ENCODE data around the gene CRTAP. TPM values are rescaled to one million over a fixed set of nuclear protein-coding genes. Genes with fewer than 3 reads are reported as not detected.
A peak's percentile ranks its signal among the peaks of the same experiment; 100 is the strongest.
"Not testable (repeated sequence)": the region's sequence is repeated elsewhere in the genome, so short reads cannot be mapped to it uniquely, and the experiment has no call there.

CRTAP gene
- total and polyA plus RNA-seq, 7 experiments from 2014 or later: 27.1 to 86.1 (median 46.4) TPM

DNA sequence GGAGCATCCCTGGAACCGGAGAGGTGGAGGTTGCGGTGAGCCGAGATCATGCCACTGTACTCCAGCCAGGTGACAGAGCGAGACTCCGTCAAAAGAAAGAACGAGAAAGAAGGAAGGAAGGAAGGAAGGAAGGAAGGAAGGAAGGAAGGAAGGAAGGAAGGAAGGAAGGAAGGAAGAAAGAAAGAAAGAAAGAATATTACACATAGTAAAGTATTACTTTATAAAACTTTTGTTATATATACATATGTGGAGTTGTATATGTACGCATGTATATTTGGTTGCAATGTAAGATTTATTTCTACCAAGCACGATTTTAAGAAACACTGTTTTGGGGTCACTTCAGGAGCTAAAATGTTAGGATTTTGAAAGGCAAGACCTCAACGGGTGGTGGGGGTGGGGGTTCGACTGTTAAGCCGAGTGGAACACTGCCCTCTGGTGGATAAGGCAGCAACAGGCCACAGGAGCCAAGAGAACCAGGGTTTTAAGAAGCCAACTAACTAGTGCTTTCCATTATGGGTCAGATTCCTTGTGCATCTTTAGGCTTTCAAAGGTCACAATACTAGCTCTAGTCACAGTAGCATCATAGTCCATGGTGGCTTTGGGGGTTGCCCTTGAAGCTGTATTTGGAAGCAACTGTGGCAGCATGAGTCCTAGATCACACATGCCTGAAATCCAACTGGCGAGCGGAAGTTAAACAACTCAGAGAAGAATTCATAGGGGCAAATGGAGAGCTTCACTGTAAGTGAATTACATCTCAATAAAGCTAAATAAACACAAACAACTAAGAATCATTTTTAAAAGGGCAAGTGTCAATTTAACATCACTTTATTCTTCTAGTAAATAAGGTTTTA is 39.4 kb upstream of the CRTAP start:
- Histone ChIP-seq H3K4me1 (ENCODE audit: control insufficient read depth in 2 of 2, insufficient read depth in 2 of 2, low read length in 2 of 2) (peaks cover 0 to 4% of the 10 kb centered on the region in 2 donors), H3K36me3 (ENCODE audit: control insufficient read depth in 2 of 3, insufficient read depth in 3 of 3, low read length in 3 of 3) (peaks cover 0 to 11% (median 0%) of the 10 kb centered on the region in 3 experiments), H3K27me3 (ENCODE audit: control insufficient read depth in 2 of 2, insufficient read depth in 2 of 2, low read length in 2 of 2) (no peaks in the 10 kb centered on the region), H3K27ac (ENCODE audit: low read depth, low read length) (no peak overlapping the region), H3K9me3 (ENCODE audit: control insufficient read depth in 2 of 3, low read length in 3 of 3) (no peaks in the 10 kb centered on the region), H3K4me3 (ENCODE audit: low read length) (no peak overlapping the region)
- DNase-seq (peak; percentile 24 to 67 (median 59)), ATAC-seq (peak; percentile 88)
- Mint-ChIP-seq H3K27ac (no peak overlapping the region), H3K27me3 (no peaks in the 10 kb centered on the region), H3K36me3 (peaks cover 0 to 17% (median 6%) of the 10 kb centered on the region in 5 donors), H3K4me1 (peaks cover 11 to 39% (median 25%) of the 10 kb centered on the region in 7 donors), H3K4me3 (peak overlapping the region in 1 of 10 donors; percentile 39), H3K9me3 (no peaks in the 10 kb centered on the region)
- intact Hi-C loops (cut with micrococcal nuclease): loop anchor here (1.0 to 5.0 kb wide), 8 partner anchors 10 to 564 kb away; partner anchors contain the start of gene CRTAP (in 1 of the 2)
- ChIA-PET CTCF (interaction anchor here (0.6 to 7.5 kb wide), 25 partner anchors 9 to 713 kb away, joined by 3 to 141 read pairs (median 4); partner anchors contain the start of genes CCR4 and CRTAP), POLR2A (interaction anchor here (0.8 to 1.2 kb wide), 3 partner anchors 29 to 127 kb away, joined by 3 to 5 read pairs (median 3); no protein-coding TSS in a partner anchor)

DNA sequence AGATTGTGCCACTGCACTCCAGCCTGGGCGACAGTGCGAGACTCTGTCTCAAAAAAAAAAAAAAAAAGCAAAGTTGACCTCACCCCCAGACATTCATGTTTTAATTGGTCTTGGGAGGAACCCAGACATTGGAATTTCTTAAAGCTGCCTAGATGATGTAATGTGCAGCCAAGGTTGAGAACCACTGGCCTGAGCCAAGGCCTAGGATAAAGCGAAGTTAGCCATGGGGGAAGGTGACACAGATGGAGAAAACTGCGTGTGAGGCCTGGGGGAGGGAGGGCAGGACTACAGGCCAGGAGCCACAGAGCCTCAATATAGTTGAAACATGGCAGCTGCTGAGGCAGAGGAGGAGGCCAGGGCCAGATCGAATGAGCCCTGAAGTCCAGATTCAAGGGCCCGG is 37.8 kb upstream of the CRTAP start:
- H3K27me3 ChIP-seq (ENCODE audit: control insufficient read depth in 2 of 2, insufficient read depth in 2 of 2, low read length in 2 of 2): no peaks in the 10 kb centered on the region
- Mint-ChIP-seq H3K27ac (no peak overlapping the region), H3K27me3 (no peaks in the 10 kb centered on the region), H3K9me3 (no peaks in the 10 kb centered on the region), H3K36me3 (peaks cover 0 to 14% (median 4%) of the 10 kb centered on the region in 5 donors), H3K4me3 (no peak overlapping the region), H3K4me1 (peaks cover 13 to 38% (median 25%) of the 10 kb centered on the region in 7 donors)
- ChIA-PET POLR2A (interaction anchor here (0.7 kb wide), 1 partner anchor 297 kb away, joined by 3 read pairs; no protein-coding TSS in a partner anchor), CTCF (interaction anchor here (0.6 to 7.5 kb wide), 5 partner anchors 8 to 127 kb away, joined by 3 to 141 read pairs (median 5); partner anchors contain the start of gene CCR4)
- H3K9me3 ChIP-seq (ENCODE audit: control insufficient read depth in 2 of 3, low read length in 3 of 3): no peaks in the 10 kb centered on the region
- ATAC-seq (no peak), DNase-seq (no peak)
- intact Hi-C loops (cut with micrococcal nuclease): loop anchor here in 1 of 2 donors (2.0 to 5.0 kb wide), 2 partner anchors 36 to 343 kb away; partner anchors contain the start of gene CRTAP
- peaks cover 0 to 4% of the 10 kb centered on the region in 2 donors for H3K4me1 ChIP-seq (ENCODE audit: control insufficient read depth in 2 of 2, insufficient read depth in 2 of 2, low read length in 2 of 2)
- peaks cover 0 to 9% (median 0%) of the 10 kb centered on the region in 3 experiments for H3K36me3 ChIP-seq (ENCODE audit: control insufficient read depth in 2 of 3, insufficient read depth in 3 of 3, low read length in 3 of 3)
- H3K27ac ChIP-seq (ENCODE audit: low read depth, low read length): no peak overlapping the region
- no peak overlapping the region for H3K4me3 ChIP-seq (ENCODE audit: low read length)

DNA sequence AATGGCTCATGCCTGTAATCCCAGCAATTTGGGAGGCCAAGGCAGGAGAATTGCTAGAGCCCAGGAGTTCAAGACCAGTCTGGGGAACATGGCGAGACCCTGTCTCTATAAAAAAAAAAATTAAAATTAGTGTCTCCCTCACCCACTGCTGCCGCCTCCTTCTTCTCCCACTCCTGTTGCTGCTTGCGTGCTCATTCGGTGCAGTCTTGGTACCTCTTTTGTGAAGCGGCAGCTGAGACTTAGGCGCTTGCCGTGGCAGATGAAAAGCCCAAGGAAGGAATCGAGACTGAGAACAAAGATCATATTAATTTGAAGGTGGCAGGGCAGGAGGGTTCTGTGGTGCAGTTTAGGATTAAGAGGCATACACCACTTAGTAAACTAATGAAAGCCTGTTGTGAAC is 36.9 kb upstream of the CRTAP start:
- Mint-ChIP-seq H3K27me3 (no peaks in the 10 kb centered on the region), H3K36me3 (peaks cover 0 to 8% (median 3%) of the 10 kb centered on the region in 5 donors), H3K9me3 (no peaks in the 10 kb centered on the region), H3K4me3 (no peak overlapping the region), H3K27ac (peak overlapping the region in 2 of 9 donors; percentile 2 to 36), H3K4me1 (peaks cover 9 to 32% (median 23%) of the 10 kb centered on the region in 7 donors)
- DNase-seq: no peak
- H3K4me3 ChIP-seq (ENCODE audit: low read length): no peak overlapping the region
- intact Hi-C loops (cut with micrococcal nuclease): loop anchor here in 1 of 2 donors (5.0 kb wide), 1 partner anchor 35 kb away; the partner anchor contains the start of gene CRTAP
- H3K36me3 ChIP-seq (ENCODE audit: control insufficient read depth in 2 of 3, insufficient read depth in 3 of 3, low read length in 3 of 3): peaks cover 0 to 7% (median 0%) of the 10 kb centered on the region in 3 experiments
- ATAC-seq: no peak
- H3K27me3 ChIP-seq (ENCODE audit: control insufficient read depth in 2 of 2, insufficient read depth in 2 of 2, low read length in 2 of 2): no peaks in the 10 kb centered on the region
- CTCF ChIA-PET: interaction anchor here (0.7 kb wide), 1 partner anchor 55 kb away, joined by 5 read pairs; no protein-coding TSS in a partner anchor
- H3K4me1 ChIP-seq (ENCODE audit: control insufficient read depth in 2 of 2, insufficient read depth in 2 of 2, low read length in 2 of 2): peaks cover 0 to 4% of the 10 kb centered on the region in 2 donors
- POLR2A ChIA-PET: no interaction called here
- H3K27ac ChIP-seq (ENCODE audit: low read depth, low read length): no peak overlapping the region
- no peaks in the 10 kb centered on the region for H3K9me3 ChIP-seq (ENCODE audit: control insufficient read depth in 2 of 3, low read length in 3 of 3)

- ATAC-seq (no peak), DNase-seq (no peak)
- CTCF ChIA-PET: interaction anchor here (0.7 to 1.0 kb wide), 2 partner anchors 130 to 273 kb away, joined by 3 to 4 read pairs; no protein-coding TSS in a partner anchor
- POLR2A ChIA-PET: no interaction called here
- intact Hi-C loops (cut with micrococcal nuclease): loop anchor here in 1 of 2 donors (5.0 kb wide), 1 partner anchor 34 kb away; the partner anchor contains the start of gene CRTAP
- Mint-ChIP-seq H3K36me3 (peaks cover 0 to 9% (median 3%) of the 10 kb centered on the region in 5 donors), H3K9me3 (no peaks in the 10 kb centered on the region), H3K27me3 (no peaks in the 10 kb centered on the region), H3K4me1 (peaks cover 9 to 34% (median 24%) of the 10 kb centered on the region in 7 donors), H3K27ac (no peak overlapping the region), H3K4me3 (no peak overlapping the region)
- no peaks in the 10 kb centered on the region for H3K27me3 ChIP-seq (ENCODE audit: control insufficient read depth in 2 of 2, insufficient read depth in 2 of 2, low read length in 2 of 2)
- no peak overlapping the region for H3K4me3 ChIP-seq (ENCODE audit: low read length)
- H3K4me1 ChIP-seq (ENCODE audit: control insufficient read depth in 2 of 2, insufficient read depth in 2 of 2, low read length in 2 of 2): peaks cover 0 to under 1% of the 10 kb centered on the region in 2 donors
- no peak overlapping the region for H3K27ac ChIP-seq (ENCODE audit: low read depth, low read length)
- no peaks in the 10 kb centered on the region for H3K9me3 ChIP-seq (ENCODE audit: control insufficient read depth in 2 of 3, low read length in 3 of 3)
- no peaks in the 10 kb centered on the region for H3K36me3 ChIP-seq (ENCODE audit: control insufficient read depth in 2 of 3, insufficient read depth in 3 of 3, low read length in 3 of 3)
Observed at GRCh38 chr3:33077976-33078375, 35.8 kb upstream of the CRTAP start.

- ATAC-seq; H3K4me1 ChIP-seq (ENCODE audit: control insufficient read depth in 2 of 2, insufficient read depth in 2 of 2, low read length in 2 of 2); H3K9me3 Mint-ChIP-seq; H3K36me3 ChIP-seq (ENCODE audit: control insufficient read depth in 2 of 3, insufficient read depth in 3 of 3, low read length in 3 of 3); H3K9me3 ChIP-seq (ENCODE audit: control insufficient read depth in 2 of 3, low read length in 3 of 3); H3K4me3 Mint-ChIP-seq; H3K27me3 Mint-ChIP-seq; H3K4me3 ChIP-seq (ENCODE audit: low read length); H3K27ac Mint-ChIP-seq; H3K27ac ChIP-seq (ENCODE audit: low read depth, low read length); H3K27me3 ChIP-seq (ENCODE audit: control insufficient read depth in 2 of 2, insufficient read depth in 2 of 2, low read length in 2 of 2); POLR2A ChIA-PET; DNase-seq: not testable (repeated sequence)
- peaks cover 8 to 37% (median 19%) of the 10 kb centered on the region in 7 donors for H3K4me1 Mint-ChIP-seq
- intact Hi-C loops (cut with micrococcal nuclease): loop anchor here in 1 of 2 donors (5.0 kb wide), 1 partner anchor 32 kb away; the partner anchor contains the start of gene CRTAP
- CTCF ChIA-PET: interaction anchor here (0.8 kb wide), 1 partner anchor 133 kb away, joined by 3 read pairs; no protein-coding TSS in a partner anchor
- peaks cover 0 to 13% (median 4%) of the 10 kb centered on the region in 5 donors for H3K36me3 Mint-ChIP-seq
Observed at GRCh38 chr3:33079813-33080212, 34.0 kb upstream of the CRTAP start.

GRCh38 chr3:33081812-33082211 is 32.0 kb upstream of the CRTAP start:
- peaks cover 6 to 36% (median 21%) of the 10 kb centered on the region in 7 donors for H3K4me1 Mint-ChIP-seq
- CTCF ChIA-PET: no interaction called here
- no peaks in the 10 kb centered on the region for H3K27me3 Mint-ChIP-seq
- POLR2A ChIA-PET: no interaction called here
- Histone ChIP-seq H3K27ac (ENCODE audit: low read depth, low read length) (no peak overlapping the region), H3K4me3 (ENCODE audit: low read length) (no peak overlapping the region), H3K9me3 (ENCODE audit: control insufficient read depth in 2 of 3, low read length in 3 of 3) (no peaks in the 10 kb centered on the region), H3K36me3 (ENCODE audit: control insufficient read depth in 2 of 3, insufficient read depth in 3 of 3, low read length in 3 of 3) (no peaks in the 10 kb centered on the region), H3K4me1 (ENCODE audit: control insufficient read depth in 2 of 2, insufficient read depth in 2 of 2, low read length in 2 of 2) (peaks cover 0 to 4% of the 10 kb centered on the region in 2 donors), H3K27me3 (ENCODE audit: control insufficient read depth in 2 of 2, insufficient read depth in 2 of 2, low read length in 2 of 2) (no peaks in the 10 kb centered on the region)
- ATAC-seq: no peak
- H3K9me3 Mint-ChIP-seq: no peaks in the 10 kb centered on the region
- H3K4me3 Mint-ChIP-seq: no peak overlapping the region
- intact Hi-C loops (cut with micrococcal nuclease): no loop called here
- peaks cover 0 to 8% (median 4%) of the 10 kb centered on the region in 5 donors for H3K36me3 Mint-ChIP-seq
- no peak overlapping the region for H3K27ac Mint-ChIP-seq
- DNase-seq: no peak
